HG03139 (cell line): ENCODE data around the gene ZNF385A.

Experiments used
- ATAC-seq: cut with Tn5 transposase; IDR thresholded peaks from one replicate; pipeline ENCODE4 v1.9.1; 2021; ENCODE audit not compliant: unreplicated experiment

ZNF385A gene

DNA sequence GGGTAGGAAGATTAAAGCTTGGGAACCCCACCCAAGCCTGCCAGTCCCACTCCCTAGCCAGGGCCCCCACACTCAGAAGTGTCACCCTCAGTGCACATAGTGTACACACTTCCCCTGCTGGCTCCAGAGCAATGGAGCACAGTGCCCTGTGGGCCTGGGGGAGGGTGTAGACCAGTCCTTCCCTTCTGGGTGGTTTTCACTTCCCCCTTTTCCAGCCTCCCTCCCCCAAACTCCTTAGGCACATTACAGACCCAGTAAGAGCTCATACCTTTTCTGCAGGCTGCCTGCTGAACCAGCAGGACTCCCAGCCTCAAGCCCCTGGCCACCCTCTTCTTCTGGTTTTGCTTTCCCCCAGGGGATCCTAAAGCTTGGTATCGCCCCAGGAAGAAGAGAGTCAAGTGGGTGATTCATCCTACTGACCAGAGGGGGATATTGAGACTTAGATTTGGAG is at the start of gene ZNF385A:
TSS of gene ZNF385A (minus strand) at position 143 of the 451 bp plus-strand sequence. CDS start 219 bp downstream, outside the sequence.
- ATAC-seq: no peak

DNA sequence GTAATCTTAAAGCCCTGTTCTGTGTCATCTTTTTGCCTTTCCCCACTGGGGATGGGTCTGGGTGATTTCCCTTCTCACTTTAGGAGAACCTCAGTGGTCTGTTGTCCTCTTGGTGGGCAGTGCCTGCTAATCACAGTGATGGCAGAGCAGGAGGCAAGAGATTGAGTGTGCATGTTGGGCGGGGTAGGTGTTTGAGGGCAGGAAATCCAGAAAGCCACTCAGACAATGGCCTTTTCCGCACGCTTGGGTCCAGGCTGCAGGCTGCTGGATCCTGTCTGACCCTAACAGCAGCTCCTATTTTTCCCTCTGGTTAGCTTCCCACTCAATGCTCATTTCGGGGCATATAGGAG is 48.3 kb upstream of the ZNF385A start:
- no peak for ATAC-seq

DNA sequence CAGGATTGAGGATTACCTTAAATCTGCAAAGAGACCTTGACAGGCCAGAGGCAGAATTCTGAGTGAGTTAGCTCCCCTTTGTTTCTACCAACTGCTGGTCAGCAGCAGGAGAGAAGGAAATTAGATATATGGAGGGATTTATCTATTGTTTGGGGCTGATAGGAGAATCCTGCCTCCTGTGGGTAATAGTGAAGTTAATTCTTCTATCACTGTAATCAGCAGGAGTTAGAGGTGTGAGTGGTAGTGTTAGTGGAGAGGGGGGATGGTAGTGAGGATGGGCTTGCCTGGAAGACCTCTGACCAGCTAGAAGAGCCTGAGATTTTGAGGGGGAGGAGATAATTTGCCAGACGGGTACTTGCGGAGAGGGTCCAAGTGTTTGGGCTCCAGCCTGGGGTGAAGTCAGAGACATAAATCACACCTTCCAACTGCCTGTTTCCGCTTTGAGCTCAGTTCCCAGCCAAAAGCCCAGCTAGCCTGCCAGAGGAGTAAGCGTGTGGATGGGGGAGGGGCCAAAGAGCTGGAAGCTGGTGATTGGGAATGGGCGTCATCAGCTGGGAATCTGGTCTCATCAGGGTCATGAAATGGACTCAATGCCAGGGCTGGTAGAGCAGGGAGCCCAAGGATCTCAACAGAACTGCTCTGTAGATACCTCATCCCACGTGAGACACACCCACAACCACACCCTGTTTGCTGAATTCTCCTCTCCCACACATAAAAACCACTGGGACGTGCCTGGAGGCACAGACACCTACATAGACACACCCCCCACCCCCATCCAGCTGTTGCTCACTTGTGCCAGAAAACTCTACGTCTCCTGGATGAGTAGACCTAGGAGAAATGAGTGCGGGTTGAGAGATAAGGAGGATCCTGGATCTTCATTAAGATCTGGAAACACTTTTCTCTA is 47.6 kb upstream of the ZNF385A start:
- ATAC-seq: no peak

DNA sequence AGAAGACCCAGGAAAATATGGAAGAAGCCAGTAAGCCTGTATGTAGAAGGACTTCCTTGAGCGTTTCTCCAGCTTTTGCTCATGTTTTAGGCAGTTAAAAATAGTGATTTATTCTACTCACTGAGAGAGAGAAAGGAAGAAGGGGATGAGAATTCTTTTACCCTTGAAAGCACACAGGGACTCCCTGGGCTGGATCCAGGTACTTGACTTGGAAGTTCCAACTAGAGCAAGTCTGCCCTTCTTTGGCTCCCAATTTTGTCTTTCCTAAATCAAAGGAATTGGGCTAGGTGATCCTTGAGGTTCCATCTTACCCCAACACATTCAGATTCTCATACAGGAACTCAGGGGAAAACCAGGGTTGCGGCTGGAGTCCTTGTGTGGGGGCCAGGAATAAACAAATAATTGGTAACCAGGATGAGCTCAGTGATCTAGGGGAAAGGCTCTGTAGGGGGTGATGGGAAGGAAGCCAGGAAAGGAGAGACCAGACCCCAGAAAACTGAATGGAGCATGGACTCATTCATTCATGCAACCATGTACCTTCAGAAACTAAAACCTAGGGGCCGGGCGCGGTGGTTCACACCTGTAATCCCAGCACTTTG is 46.0 kb upstream of the ZNF385A start:
- ATAC-seq: no peak

DNA sequence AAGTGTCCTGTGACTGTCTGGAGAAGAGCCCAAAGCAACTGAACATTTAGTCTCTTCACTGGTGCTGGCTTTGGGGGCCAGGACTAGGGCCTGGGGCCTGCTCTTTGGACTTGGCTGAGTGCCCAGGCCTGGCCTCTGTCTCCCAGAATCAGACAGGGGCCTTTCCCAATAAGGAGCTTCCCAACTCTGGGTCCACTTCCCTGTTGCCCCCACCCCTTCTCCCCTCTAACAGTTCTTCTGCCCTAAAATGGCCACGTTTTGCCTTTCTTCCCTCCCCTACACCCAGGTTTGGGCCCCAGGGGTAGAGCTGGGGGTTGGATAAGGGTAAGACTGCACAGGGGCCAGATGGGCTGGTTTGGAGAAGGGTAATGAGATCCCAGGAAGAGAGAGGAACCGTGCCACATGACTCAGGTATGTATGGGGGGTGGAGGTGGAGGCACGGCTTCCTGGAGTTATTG is 44.5 kb upstream of the ZNF385A start:
- ATAC-seq: no peak

- no peak for ATAC-seq
These were observed 43.8 kb upstream of the ZNF385A start for GRCh38 chr12:54428050-54429013.

- ATAC-seq: no peak
These were observed 42.6 kb upstream of the ZNF385A start for GRCh38 chr12:54427106-54427505.

- no peak for ATAC-seq
These were observed 42.2 kb upstream of the ZNF385A start for GRCh38 chr12:54426690-54427089.

DNA sequence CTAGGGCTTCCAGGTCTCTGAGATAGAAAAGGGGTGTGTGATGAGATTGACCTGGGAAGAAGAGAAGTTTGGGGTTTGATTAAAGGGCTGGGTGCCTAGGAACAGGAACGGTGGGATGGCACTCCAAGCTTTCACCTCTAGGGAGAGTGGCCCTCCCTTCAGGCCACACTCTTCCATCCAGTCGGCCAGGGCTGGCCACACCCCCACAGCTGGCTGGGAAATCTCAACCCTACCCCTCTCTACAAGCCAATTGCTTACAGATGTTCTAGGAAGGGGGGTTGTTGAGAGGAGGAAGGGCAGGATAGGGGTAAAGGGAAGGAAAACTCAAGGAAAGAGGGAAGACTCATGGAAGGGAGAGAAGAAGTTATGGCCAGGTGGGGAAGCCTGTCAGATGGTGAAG is 41.2 kb upstream of the ZNF385A start:
- ATAC-seq: no peak

- ATAC-seq: no peak
These were observed 39.7 kb upstream of the ZNF385A start for GRCh38 chr12:54424224-54424623.

GRCh38 chr12:54423816-54424150 is 39.2 kb upstream of the ZNF385A start:
- ATAC-seq: no peak

- no peak for ATAC-seq
These were observed 37.3 kb upstream of the ZNF385A start for GRCh38 chr12:54421879-54422250.

- ATAC-seq: no peak
These were observed 36.8 kb upstream of the ZNF385A start for GRCh38 chr12:54421175-54421878.

GRCh38 chr12:54420766-54421144 is 36.2 kb upstream of the ZNF385A start:
- ATAC-seq: no peak

GRCh38 chr12:54419088-54419887 is 34.8 kb upstream of the ZNF385A start, which contains the start of gene ITGA5:
TSS of gene ITGA5 (minus strand) at chr12:54419266. CDS start at chr12:54419198, 68 bp downstream.
- no peak for ATAC-seq

DNA sequence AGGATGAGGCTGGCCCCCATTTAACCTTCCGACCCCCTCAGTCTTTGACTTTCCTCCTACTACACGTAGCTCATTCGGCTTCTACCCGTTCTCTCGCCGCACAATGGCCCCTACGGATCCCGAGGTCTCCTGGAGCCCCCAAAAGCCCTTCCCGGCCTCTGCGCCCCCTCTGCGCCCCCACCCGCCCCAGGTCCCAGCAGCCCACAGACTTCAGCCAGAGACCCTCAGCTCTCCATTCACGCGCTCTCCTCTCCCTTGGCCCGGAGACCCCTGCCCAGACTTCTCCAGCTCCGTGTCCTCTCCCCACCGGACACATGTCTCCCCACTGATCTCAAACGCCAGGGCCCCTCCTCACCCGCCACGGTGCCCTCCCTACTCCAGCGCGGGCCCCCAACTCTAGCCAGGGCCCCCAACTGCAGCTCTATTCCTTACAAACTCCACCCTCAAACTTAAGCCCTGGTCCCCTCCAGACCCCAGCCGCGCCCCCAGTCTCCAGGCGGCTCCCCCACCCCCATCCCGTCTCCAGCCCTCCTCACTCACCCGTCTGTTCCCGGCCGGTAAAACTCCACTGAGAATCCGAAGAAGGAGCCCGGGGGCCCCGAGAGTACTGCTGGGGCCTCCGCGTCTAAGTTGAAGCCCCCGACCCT is 34.0 kb upstream of the ZNF385A start:
- no peak for ATAC-seq

DNA sequence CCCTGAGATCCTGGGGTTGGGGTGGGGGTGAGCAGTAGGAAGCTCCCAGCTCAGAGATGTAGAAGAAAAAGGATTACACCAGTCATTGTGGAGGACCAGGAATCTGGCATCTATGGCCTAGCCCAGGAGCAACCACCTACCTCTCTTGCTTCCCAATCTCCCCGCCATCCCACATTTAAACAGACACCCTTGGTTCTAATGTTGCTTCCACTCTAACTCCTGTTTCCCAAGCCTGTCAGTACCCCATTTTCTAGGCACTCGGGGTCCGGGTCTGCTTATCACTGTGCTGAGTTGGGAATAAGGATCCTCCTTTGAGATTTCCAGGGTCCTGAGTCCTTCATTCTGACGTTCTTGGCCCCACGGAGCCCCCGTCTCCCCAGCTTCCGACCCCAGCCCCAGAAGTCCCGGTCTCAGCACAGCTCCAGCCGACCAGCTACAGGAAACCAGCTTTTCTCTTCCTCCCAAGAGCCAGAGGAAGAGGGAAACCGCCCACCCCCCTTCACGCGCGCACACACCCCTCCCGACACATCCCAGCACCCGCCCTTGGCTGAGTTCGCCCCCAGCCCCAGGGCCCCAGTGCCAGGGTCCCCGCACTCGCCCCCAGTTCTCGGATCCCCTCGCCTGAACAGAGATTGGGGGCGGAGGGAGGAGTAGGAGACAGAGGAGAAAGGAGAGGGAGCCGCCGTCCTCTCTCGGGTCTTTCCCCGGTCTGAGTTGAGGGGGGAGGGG is 33.3 kb upstream of the ZNF385A start:
- ATAC-seq: no peak

DNA sequence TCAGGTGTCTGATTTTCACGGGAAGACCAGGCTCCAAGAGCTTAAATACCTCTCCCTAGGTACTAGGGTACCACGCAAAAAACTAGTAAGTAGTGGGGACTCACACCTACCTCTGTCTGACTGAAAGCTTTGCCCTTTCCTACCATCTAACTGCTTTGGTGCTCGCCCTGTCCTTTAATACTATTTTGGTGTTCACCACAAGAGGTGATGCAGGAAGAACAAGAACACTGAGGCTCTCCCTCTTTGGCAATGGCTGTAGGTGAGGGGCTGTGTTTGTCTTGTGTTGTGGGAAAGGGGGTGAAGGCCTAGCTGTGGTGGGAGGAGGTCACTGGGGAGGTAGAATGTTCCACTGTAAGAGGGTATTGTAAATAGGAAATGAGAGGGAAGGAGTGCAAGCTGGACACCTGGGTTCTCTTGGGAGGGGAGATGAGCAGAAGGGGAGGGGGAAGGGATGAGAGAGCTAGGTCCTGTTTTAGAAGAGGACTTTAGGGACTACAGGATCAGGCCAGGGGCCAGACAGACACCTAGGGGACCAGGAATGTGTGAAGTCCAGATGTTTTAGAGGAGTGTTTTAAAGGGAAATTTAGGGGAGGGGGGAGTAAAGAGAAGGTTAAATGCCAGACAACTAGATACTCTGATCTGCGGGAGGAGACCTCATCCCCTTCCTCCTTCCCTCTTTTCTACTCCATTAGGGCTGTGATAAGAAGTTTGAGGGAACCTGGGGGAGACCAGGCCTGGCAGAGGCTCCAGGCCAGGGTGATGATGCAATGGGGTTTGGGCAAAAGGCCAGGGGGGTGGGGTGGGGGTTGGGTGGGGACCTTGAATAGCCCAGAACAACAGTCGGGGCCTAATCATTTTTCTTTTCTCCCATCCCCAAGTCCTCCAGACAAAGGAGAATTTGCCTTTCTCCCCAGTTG is 32.4 kb upstream of the ZNF385A start:
- no peak for ATAC-seq
